Stimulated activated CD8-positive, alpha-beta memory T cell treated with anti-CD3 and anti-CD28 coated beads, Interleukin-7, amount 100 ng/mL, for 24 hours (primary cell): ENCODE data around the gene SCGB1C2.

Experiments used
- DNase-seq: peaks from one replicate; pipeline ENCODE4 v3.0.0-alpha.2; 2020; ENCODE audit warnings: low read depth

SCGB1C2 gene

DNA sequence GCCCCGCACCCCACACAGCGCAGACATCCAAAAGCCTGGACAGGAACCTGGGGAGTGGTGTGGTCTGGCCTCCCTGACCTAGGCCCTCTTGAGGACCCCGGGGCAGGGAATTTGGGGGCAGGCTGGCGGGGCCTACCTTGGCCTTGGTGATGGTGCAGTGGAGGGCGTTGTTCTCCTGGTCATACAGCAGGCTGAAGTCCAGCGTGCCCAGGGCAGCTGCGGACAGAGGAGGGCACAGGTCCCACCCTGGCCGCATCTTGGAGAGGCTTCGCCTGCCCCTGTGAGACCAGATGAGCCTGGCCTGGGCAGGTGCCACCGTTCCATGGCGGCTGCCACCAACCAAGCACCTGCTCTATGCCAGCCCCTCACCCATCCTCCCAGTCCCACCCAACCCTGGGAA lies 35.0 kb downstream of the SCGB1C2 start:
- DNase-seq: no peak

DNA sequence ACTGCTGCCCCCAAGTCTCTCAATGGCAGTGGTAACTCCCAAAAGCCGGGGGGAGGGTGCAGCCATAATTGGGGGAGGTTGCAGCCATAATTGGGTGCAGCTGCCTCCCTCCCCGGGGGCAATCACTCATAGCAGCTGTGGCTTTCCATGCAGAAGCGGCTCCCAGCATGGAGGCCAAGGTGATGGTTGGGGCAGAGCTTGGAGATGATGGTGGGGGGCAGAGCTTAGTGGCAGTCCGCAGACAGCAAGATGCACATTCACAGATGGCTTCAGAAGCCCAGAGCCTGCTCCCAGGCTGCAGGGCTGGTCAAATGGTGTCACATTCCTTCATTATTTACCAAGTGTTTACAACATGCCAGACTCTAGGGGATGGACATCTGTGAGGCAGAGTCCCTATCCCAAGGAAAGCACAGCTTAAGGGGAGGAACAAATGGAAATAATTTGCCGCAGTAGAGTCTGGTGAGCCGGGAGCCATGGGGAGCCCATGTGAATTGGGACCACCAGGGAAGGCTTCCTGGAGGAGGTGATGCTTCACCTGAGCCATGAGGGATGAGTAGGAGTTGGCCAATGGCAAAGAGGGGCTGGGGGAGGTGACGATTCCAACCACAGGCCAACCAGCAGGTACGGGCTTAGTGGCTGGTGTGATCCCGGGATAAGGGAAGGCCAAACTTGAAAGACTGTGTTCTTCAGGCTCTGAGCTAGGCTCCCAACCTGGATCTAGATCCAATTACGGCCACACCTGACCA lies 36.0 kb downstream of the SCGB1C2 start:
- DNase-seq: no peak

DNA sequence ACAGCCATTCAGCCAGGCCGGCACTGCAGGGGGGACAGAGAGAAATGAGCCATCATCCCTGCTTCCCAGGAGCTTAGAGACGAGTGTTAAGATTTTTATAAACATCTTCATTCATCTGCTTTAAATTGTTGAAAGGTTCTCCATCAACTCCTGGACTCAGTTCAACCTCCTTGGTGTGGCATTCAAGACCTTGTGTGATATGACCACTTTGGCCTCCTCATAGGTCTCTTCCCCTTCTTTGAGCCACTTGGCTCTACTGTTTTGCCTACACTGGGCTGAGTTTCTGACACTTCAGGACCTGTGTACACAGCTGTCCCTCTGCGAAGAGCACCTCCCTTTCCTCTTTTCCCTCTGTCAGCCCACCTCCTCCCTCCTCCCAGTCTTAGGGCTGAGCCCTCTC lies 39.8 kb downstream of the SCGB1C2 start:
- DNase-seq: no peak

DNA sequence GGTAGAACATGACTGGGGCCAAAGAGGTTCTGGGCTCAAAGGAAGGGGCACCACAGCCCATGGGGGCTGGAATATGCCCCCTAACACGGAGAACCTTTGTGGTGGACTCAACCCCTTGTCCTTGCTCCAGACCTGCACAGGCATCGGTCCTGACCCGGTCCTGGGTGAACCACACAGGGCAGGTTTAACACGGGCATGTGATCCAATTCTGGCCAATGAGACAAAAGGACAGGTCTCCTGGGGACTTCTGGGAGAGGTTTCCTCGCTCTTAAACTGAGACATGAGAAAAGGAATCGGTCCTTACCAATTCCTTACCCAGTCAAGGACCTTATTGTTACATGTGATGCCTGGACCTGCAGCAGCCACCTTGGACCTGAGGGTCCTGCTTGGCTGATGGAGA lies 40.4 kb downstream of the SCGB1C2 start:
- DNase-seq: no peak

DNA sequence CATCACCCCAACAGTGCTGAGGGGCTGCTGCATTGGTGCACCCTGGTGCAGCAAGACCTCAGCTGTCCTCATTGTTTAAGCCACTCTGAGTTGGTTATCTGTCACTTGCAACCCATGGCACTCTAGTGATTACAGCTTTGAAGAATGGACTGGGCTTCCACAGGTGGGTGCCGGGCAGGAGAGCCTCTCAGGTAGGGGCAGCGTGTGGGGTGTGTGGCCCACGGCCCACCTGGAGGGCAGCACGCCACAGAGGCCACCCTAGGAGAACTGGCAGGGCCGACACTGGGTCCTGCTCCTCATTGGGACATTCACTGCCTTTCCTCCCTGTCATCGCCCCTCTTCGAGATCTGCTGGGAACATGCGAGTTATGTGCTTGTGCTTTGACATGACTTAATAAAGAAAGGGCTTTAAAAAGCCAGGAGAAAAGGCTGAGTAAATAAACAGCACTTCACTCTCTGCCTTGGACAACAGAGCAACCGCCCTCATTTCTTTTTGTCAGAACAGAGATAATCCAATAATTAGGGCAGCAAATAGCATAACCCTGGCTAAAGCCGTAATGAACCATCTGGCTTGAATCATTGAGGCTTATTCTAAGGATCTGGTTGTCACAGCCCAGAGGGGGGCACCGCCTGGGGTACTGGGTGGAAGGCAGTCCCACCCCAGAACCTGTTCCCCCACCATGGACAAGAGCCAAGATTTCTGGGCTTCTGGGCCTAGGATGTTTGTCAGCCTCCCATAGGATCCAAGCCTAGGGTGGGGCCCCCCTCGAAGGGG lies 41.1 kb downstream of the SCGB1C2 start:
- DNase-seq: no peak

DNA sequence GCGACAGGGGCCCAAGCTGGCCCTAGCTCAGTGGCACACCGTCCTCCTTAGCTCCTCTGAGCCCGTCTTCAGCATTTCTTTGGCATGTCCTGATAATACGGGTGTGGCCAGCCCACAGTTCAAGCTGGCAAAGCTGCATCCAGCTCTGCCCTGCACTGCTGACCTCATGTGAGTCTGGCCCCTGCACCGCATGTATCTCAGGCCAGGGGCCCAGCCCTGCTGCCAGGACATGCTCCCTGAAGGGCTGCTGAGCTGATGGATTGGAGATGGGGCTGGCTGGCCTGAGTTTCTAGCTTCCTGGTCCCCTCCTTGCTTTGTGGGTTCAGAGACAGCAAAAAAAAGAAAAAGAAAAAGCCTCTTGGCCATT lies 41.7 kb downstream of the SCGB1C2 start:
- no peak for DNase-seq

DNA sequence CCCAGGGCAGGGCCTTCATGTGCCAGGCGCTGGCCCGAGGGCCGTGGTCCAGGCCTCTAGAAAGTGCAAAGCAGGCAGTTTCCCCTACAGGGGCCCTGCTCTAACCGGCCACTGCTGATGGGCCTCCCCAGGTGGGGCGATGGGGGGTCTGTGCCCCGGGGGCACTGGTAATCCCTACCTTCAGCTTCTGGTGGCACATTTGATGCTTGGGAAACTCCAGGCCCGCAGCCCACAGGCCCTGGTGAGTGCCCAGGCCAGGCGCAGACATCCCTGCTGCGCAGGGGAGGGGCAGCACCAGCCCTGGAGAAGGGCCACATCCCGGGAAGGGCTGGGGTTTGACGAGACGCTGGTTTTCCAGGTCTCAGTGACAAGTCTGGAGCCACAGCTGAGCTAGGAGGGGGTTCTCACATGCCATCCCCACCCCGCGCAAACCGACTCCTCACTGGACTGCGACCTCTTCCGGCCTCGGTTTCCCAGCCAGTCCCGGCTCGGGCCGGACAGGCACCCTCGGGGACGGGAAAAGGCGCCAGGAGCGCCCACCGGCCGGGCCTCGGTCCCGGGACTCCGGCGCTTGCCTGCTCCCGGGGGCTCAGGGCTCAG lies 42.5 kb downstream of the SCGB1C2 start:
- no peak for DNase-seq

DNA sequence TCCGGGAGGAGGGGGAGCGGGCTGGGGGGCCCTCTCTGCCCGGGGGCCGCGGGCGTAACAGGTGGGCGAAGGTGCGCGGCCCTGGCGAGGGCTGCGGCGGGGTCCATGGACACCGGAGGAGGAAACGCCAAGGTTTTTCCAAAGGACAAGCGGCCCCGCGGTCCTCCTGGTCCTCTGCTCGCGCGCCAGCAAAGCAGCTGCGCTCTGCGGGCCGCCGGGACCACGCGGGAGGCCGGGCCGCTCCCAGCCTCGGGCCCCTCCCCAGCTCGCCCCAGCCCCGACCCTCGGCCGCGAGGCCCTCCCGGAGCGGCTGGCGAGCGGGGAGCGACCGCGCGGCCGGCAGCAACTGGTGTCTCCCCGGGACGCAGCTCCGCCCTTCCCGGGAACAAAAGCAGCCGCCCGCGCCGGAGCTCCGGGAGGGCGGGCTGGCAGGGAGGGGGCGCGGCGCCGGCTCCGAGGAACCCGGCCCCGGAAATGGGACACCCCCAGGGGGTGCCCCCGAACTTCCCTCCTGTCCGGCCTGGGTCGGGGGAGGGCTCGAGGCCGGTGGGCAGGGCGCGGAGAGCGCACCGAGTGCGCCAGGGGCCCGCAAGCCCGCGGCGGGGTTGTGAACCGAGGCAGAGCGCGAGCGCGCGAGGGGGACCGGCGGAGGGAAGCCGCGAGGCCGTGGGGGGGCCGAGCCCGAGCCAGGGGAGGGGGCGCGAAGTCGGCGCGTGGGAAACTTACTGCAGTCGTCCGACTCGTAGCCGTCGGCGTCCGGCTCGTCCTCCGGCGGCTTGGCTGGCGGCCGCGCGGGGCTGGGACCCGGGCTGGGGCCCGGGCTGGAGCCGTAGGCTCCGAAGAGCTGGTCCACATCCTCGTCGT lies 43.2 kb downstream of the SCGB1C2 start:
- DNase-seq: no peak

DNA sequence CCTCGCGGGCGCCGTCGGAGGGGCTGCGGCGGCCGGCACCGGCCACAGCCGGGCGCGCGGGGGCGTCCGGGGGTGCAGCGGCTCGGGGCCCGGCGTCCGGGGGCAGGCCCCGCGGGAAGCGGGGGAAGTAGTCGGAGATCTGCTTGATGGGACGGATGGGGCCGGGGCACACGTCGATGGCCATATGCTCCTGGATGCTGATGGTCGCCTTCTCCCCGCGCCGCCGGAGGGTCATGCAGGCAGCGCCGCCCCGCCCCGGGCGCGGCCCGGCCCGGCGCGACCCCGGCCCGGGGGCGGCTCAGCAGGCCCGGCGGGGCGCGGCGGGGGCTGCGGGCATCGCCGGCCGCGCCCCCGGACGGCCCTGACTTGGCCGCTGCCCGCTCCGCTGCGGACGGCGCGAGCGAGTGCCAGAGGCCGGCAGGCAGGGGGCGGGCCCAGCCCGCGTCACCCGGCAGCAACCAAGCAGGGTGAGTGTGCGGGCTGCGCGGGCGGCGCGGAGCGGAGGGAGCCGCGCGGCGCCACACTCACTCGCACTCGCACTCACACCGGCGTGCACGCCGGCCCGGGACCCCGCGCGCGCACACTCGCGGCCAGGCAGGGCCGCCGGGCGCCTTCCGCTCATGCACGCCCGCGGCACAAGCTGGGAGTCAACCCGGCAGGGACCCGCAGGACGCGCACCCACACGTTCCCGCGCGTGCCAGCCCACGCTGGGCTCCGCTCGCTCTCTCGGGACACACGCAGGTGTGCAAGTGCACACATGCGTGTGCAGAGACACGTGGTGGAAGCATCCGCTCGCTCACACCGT lies 44.1 kb downstream of the SCGB1C2 start, which contains the start of gene DOC2B:
Gene DOC2B, minus strand, starts transcription at position 406 of the 805 bp plus-strand sequence. Its CDS starts 171 bp downstream, at position 235.
- DNase-seq: no peak

DNA sequence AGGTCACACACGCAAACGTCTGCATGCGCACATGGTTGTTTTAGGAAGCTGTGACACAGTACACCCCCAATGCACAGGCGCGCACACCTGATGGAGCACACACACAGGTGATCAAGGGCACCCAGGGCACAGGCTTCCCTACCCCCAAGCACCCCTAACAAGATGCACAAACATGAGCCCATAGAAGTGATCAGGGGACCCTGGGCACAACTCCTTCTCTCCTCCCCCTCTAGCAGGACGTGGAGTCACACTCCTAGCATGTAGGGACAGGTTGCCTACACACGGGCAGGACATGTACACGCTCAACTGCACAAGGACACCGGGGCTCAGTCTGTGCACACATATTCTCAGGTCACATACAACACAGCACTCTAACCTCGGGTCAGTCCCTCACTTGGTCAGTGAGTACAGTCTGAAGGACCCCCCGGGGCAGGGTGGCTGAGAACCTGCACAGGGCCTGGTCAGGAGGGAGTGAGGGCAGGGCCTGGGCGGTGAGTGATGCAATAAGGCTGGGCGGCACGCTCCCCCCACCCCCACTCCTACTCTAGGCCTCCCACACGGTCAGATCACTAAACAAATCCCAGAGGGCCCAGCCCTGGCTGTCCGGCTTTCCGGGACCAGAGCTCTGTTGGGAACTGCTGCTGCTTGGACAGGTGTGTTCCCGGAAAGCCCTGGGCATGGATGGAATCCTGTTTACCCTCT lies 44.8 kb downstream of the SCGB1C2 start:
- DNase-seq: no peak

DNA sequence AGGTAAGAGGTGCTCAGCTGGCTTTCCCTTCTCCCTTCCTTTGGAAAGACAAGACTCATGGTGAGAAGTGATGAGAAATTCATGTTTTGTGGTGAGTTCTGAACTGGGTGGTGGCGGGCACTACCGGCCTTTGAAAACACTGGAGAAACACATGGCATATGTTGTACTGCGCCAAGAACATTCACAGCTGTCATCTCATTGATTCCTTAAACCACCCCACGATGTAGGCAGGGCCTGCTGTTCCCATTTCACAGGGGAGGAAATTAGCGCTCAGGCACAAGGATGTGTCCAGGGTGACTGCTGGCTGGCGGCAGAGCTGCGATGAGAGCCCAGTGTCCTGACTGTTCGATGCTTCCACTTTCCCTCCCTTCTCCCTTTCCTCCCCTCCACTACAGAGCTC lies 45.7 kb downstream of the SCGB1C2 start:
- no peak for DNase-seq

DNA sequence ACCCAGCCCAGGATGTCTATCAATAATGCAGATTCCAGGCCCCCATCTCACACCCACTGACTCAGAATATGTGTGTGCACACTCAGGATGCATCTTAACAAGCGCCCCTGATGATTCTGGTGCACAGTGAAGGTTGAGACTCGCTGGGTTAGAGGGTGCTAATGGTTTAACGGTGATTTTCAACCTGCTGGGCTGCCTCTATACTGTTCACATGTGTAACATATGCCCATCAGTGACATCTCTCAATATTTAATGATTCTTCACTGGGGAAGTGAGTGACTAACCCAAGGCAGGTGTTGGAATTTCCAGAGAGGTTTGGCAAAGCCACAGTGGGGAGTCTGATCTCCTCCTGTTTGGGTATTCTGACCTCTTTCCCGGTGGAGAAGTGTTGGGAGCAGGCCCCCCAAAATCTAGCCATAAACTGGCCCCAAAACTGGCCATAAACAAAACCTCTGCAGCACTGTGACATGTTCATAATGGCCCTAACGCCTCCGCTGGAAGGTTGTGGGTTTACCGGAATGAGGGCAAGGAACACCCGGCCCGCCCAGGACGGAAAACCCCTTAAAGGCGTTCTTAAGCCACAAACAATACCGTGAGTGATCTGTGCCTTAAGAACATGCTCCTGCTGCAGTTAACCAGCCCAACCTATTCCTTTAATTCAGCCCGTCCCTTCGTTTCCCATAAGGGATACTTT lies 48.2 kb downstream of the SCGB1C2 start:
- no peak for DNase-seq

DNA sequence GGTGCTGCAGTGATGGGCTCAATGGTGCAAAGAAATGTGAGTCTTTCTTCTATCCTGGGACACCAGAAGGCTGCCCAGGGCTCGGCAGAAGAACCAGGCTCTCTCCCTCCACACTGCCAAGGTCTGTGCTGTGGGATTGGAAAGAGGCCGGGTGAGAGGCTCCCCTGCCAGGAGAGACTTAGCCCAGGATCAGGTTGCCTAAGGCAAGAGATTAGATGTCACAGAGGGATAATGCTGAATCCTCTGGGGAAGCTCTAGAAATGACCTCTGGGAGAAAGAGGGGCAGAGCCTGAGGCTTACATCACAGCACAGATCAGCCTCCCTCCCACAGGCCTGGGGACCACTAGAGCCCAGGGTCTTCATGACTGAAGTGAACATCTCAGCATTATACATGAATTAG lies 49.8 kb downstream of the SCGB1C2 start:
- DNase-seq: no peak
